Muscle layer of colon (tissue), 2 donors: ENCODE data around the gene ZNF263.

ENCODE experiments used
- H3K27ac ChIP-seq: one replicate; pipeline ENCODE4 v1.7.0; 2013; ENCODE audit warnings: low read depth, mild to moderate bottlenecking, low read length, moderate library complexity
- H3K27me3 ChIP-seq, 2 donors: one replicate each; pipeline ENCODE4 v1.7.0; 2013; ENCODE audit warnings: low read length in 2 of 2, mild to moderate bottlenecking in 2 of 2; ENCODE audit not compliant: insufficient read depth in 2 of 2, control insufficient read depth in 1 of 2
- H3K36me3 ChIP-seq: one replicate; pipeline ENCODE4 v1.7.0; 2013; ENCODE audit warnings: mild to moderate bottlenecking, low read length; ENCODE audit not compliant: insufficient read depth
- H3K4me1 ChIP-seq: one replicate; pipeline ENCODE4 v1.7.0; 2013; ENCODE audit warnings: mild to moderate bottlenecking, low read length; ENCODE audit not compliant: insufficient read depth
- H3K4me3 ChIP-seq, 2 donors: one replicate each; pipeline ENCODE4 v1.7.0; 2013; ENCODE audit warnings: low read length in 2 of 2, low read depth in 1 of 2, mild to moderate bottlenecking in 1 of 2, moderate library complexity in 1 of 2
- H3K9ac ChIP-seq: one replicate; pipeline ENCODE4 v1.7.0; 2013; ENCODE audit warnings: low read length
- H3K9me3 ChIP-seq: one replicate; pipeline ENCODE4 v1.7.0; 2013; ENCODE audit warnings: mild to moderate bottlenecking, low read length
- donor health status: abdominal sarcoma.
- donor health status: Adenocarcinoma of cecum.

Gene ZNF263

GRCh38 chr16:3295783-3296182 lies 12.5 kb downstream of the ZNF263 start:
- no peak overlapping the region for H3K9ac ChIP-seq
- peaks cover 31% of the 10 kb centered on the region for H3K36me3 ChIP-seq
- H3K27me3 ChIP-seq = no peaks in the 10 kb centered on the region
- H3K4me3 ChIP-seq = no peak overlapping the region
- H3K27ac ChIP-seq = no peak overlapping the region
- peaks cover 18% of the 10 kb centered on the region for H3K9me3 ChIP-seq
- H3K4me1 ChIP-seq = no peaks in the 10 kb centered on the region

GRCh38 chr16:3304370-3304769 lies 21.1 kb downstream of the ZNF263 start:
- no peak overlapping the region for H3K27ac ChIP-seq
- peak overlapping the region; percentile 53 for H3K9ac ChIP-seq
- peak overlapping the region; percentile 63 to 66 for H3K4me3 ChIP-seq
- peaks cover 32% of the 10 kb centered on the region for H3K9me3 ChIP-seq
- peaks cover 28% of the 10 kb centered on the region for H3K36me3 ChIP-seq
- peaks cover 13% of the 10 kb centered on the region for H3K4me1 ChIP-seq
- no peaks in the 10 kb centered on the region for H3K27me3 ChIP-seq

- peaks cover 13% of the 10 kb centered on the region for H3K4me1 ChIP-seq
- H3K36me3 ChIP-seq = peaks cover 23% of the 10 kb centered on the region
- H3K4me3 ChIP-seq = peak within 1 kb of the TSS; percentile 63 to 66
- H3K9ac ChIP-seq = peak within 1 kb of the TSS; percentile 53
- peaks cover 28% of the 10 kb centered on the region for H3K9me3 ChIP-seq
- H3K27ac ChIP-seq = peak within 1 kb of the TSS; percentile 80
- no peaks in the 10 kb centered on the region for H3K27me3 ChIP-seq
Measured at GRCh38 chr16:3305109-3306068, 22.1 kb downstream of the ZNF263 start, which contains the start of the genes TIGD7 and ZNF75A. TIGD7 (minus strand) TSS chr16:3305430; CDS start chr16:3300614, 4,816 bp downstream. ZNF75A (plus strand) TSS chr16:3305497; CDS start chr16:3308429, 2,932 bp downstream.

- H3K27ac ChIP-seq = peak overlapping the region; percentile 80
- peak overlapping the region; percentile 53 for H3K9ac ChIP-seq
- peaks cover 22% of the 10 kb centered on the region for H3K36me3 ChIP-seq
- H3K9me3 ChIP-seq = peaks cover 28% of the 10 kb centered on the region
- peak overlapping the region; percentile 63 to 66 for H3K4me3 ChIP-seq
- no peaks in the 10 kb centered on the region for H3K27me3 ChIP-seq
- H3K4me1 ChIP-seq = peaks cover 13% of the 10 kb centered on the region
Measured at GRCh38 chr16:3306078-3306477, 22.8 kb downstream of the ZNF263 start.

GRCh38 chr16:3311496-3311895 lies 28.2 kb downstream of the ZNF263 start:
- peaks cover 48% of the 10 kb centered on the region for H3K36me3 ChIP-seq
- H3K9me3 ChIP-seq = peaks cover 65% of the 10 kb centered on the region
- no peak overlapping the region for H3K9ac ChIP-seq
- H3K4me3 ChIP-seq = peak overlapping the region in 1 of 2 donors; percentile 7
- H3K27ac ChIP-seq = no peak overlapping the region
- H3K27me3 ChIP-seq = no peaks in the 10 kb centered on the region
- H3K4me1 ChIP-seq = no peaks in the 10 kb centered on the region

GRCh38 chr16:3317315-3317999 lies 34.2 kb downstream of the ZNF263 start:
- Histone ChIP-seq H3K9ac (no peak overlapping the region), H3K36me3 (peaks cover 46% of the 10 kb centered on the region), H3K4me3 (peak overlapping the region in 1 of 2 donors; percentile 33), H3K27ac (no peak overlapping the region), H3K9me3 (peaks cover 89% of the 10 kb centered on the region), H3K27me3 (no peaks in the 10 kb centered on the region), H3K4me1 (no peaks in the 10 kb centered on the region)

GRCh38 chr16:3321816-3322215 lies 38.5 kb downstream of the ZNF263 start:
- Histone ChIP-seq H3K27me3 (no peaks in the 10 kb centered on the region), H3K9ac (no peak overlapping the region), H3K9me3 (peaks cover 52% of the 10 kb centered on the region), H3K4me1 (no peaks in the 10 kb centered on the region), H3K36me3 (peaks cover 15% of the 10 kb centered on the region), H3K4me3 (no peak overlapping the region), H3K27ac (no peak overlapping the region)

- H3K4me1 ChIP-seq = no peaks in the 10 kb centered on the region
- no peak overlapping the region for H3K27ac ChIP-seq
- no peaks in the 10 kb centered on the region for H3K36me3 ChIP-seq
- H3K27me3 ChIP-seq = no peaks in the 10 kb centered on the region
- no peak overlapping the region for H3K4me3 ChIP-seq
- H3K9me3 ChIP-seq = no peaks in the 10 kb centered on the region
- no peak overlapping the region for H3K9ac ChIP-seq
Measured at GRCh38 chr16:3327514-3327913, 44.2 kb downstream of the ZNF263 start.

- H3K36me3 ChIP-seq = no peaks in the 10 kb centered on the region
- no peaks in the 10 kb centered on the region for H3K9me3 ChIP-seq
- no peaks in the 10 kb centered on the region for H3K4me1 ChIP-seq
- H3K27me3 ChIP-seq = no peaks in the 10 kb centered on the region
- H3K9ac ChIP-seq = no peak overlapping the region
- no peak overlapping the region for H3K4me3 ChIP-seq
- no peak overlapping the region for H3K27ac ChIP-seq
Measured at GRCh38 chr16:3328104-3328503, 44.8 kb downstream of the ZNF263 start.

- Histone ChIP-seq H3K36me3 (no peaks in the 10 kb centered on the region), H3K27me3 (no peaks in the 10 kb centered on the region), H3K9ac (no peak overlapping the region), H3K4me3 (no peak overlapping the region), H3K4me1 (no peaks in the 10 kb centered on the region), H3K27ac (no peak overlapping the region), H3K9me3 (no peaks in the 10 kb centered on the region)
Measured at GRCh38 chr16:3328643-3329042, 45.4 kb downstream of the ZNF263 start.
